Neuron (in vitro differentiated cells): ENCODE data around the gene SPIB.
A peak's percentile ranks its signal among the peaks of the same experiment; 100 is the strongest.
"Not testable (repeated sequence)": the region's sequence is repeated elsewhere in the genome, so short reads cannot be mapped to it uniquely, and the experiment has no call there.

Source experiments
- H2AFZ ChIP-seq: one replicate; pipeline ENCODE4 v1.6.1; 2013; ENCODE audit warnings: low read depth, mild to moderate bottlenecking, inconsistent platforms, low read length, moderate library complexity
- H3K27me3 ChIP-seq: one replicate; pipeline ENCODE4 v1.6.1; 2013; ENCODE audit warnings: low read length; ENCODE audit not compliant: insufficient read depth
- H3K36me3 ChIP-seq: one replicate; pipeline ENCODE4 v1.6.1; 2013; ENCODE audit warnings: low read length; ENCODE audit not compliant: insufficient read depth
- H3K4me1 ChIP-seq: one replicate; pipeline ENCODE4 v1.6.1; 2013; ENCODE audit warnings: low read length; ENCODE audit not compliant: insufficient read depth
- H3K4me3 ChIP-seq: 2 replicates; pipeline ENCODE4 v1.5.1; 2013; ENCODE audit warnings: mild to moderate bottlenecking, low read length, moderate library complexity
- H3K9me3 ChIP-seq: one replicate; pipeline ENCODE4 v1.6.1; 2013; ENCODE audit warnings: low read length

Gene SPIB

DNA sequence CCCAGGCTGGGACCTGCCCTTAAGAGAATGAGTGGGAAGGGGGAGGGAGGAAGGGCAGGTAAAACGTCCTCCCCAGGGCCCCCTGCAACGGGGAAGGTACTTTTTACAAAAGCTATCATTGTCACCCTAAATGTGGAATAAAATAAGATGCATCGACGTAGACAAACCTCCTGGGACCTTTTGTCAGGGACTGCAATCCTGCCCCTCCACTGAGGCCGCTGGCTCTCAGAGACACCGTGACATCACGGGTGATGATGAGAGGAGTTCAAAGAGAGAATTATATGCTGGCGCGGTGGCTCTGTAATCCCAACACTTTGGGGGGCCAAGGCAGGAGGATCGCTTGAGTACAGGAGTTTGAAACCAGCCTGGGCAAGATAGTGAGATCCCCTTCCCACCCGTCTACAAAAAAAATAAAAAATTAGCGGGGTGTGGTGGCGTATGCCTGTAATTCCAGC, 12.2 kb downstream of the SPIB start:
- Histone ChIP-seq H2AFZ (peak overlapping the region; percentile 55), H3K36me3 (no peaks in the 10 kb centered on the region), H3K4me1 (peaks cover 9% of the 10 kb centered on the region), H3K27me3 (peaks cover 29% of the 10 kb centered on the region), H3K4me3 (peak overlapping the region; percentile 53), H3K9me3 (no peaks in the 10 kb centered on the region)

DNA sequence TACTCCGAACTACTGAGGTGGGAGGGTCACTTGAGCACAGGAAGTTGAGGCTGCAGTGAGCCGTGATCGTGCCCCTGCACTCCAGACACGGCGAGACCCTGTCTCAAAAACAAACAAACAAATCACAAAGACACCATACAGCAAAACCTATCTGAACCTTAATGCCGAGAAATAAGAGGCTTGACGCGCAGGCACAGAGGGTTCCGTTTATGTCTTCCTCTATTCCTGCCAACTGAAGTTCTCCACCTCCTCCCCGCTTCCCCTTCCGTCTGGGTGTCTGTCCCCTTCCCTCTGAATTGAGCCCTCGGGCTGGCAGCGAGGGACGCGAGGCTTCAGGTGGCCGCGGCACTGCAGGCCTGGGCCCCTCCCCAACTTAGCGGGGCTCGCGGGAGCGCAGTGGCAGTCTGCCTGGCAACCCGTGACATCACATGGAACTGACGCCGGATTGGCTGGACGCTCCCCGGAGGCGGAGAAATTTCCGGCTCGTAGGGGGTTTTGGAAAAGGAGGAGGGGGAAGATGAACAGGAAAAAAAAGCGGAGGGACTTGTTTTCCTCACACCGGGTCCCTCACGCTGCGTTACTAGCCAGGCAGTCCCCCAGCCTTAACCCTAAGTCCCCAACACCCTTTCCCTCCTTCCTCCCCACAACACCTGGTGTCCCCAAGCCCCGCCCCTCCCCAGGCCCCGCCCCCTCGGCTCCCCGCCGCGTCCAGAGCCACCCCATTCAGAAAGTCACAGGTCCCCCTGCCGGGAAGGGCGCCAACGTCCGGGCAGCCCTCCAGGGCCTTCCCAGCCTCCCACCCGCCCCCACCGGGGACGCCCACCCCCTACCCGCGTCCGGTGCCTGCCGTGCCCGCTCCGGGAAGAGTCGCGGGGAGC, 12.8 kb downstream of the SPIB start:
- peaks cover 31% of the 10 kb centered on the region for H3K27me3 ChIP-seq

DNA sequence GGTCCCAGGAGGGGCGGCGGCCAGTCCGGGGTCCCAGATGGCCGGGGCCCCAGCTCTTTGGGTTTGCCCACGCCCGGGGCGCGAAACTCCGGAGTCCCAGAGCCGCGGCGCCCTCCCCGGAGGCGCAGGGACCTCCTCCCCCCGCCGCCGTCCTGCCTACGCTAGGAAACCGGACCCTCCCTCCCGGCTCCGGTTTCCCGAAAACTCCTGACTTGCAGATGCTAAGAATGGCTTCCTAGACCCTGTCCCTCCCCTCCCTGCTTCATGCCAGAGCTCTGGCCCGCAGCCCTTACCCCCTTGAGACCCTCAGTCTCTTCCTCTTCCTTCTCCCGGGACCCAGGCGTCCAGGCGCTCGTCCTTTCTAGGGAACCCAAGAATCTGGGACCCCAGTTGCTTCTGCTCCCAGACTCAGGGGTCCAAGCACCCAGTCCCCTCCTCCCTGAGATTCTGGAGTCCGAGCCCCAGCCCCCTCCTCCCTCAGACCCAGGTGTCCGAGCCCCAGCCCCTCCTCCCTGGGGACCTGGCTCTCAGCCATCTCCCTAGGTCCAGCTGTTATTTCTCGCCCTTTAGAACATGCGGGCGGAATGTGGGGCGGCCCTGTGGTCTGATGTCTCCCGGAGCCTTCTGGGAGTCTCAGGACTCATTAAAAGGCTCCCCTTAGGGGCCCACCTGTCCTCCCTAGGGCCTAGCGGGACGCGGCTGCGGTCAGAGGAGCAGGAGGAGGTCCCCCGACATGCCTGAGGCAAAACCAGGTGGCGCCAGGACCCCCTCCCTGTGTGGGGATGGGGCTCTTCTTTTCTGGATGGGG, 13.7 kb downstream of the SPIB start, which contains the start of gene MYBPC2:
MYBPC2 (plus strand) TSS at position 672 of the 808 bp plus-strand sequence; CDS start at position 734, 62 bp downstream.
- peaks cover 9% of the 10 kb centered on the region for H3K4me1 ChIP-seq
- no peaks in the 10 kb centered on the region for H3K36me3 ChIP-seq
- no peaks in the 10 kb centered on the region for H3K9me3 ChIP-seq
- H2AFZ ChIP-seq = peak within 1 kb of the TSS; percentile 55
- peaks cover 35% of the 10 kb centered on the region for H3K27me3 ChIP-seq
- peak within 1 kb of the TSS; percentile 53 for H3K4me3 ChIP-seq

More for the DNA sequence above, 12.8 kb downstream of the SPIB start:
- peak overlapping the region; percentile 53 for H3K4me3 ChIP-seq
- peak overlapping the region; percentile 55 for H2AFZ ChIP-seq
- peaks cover 9% of the 10 kb centered on the region for H3K4me1 ChIP-seq
- no peaks in the 10 kb centered on the region for H3K36me3 ChIP-seq
- H3K9me3 ChIP-seq = no peaks in the 10 kb centered on the region

DNA sequence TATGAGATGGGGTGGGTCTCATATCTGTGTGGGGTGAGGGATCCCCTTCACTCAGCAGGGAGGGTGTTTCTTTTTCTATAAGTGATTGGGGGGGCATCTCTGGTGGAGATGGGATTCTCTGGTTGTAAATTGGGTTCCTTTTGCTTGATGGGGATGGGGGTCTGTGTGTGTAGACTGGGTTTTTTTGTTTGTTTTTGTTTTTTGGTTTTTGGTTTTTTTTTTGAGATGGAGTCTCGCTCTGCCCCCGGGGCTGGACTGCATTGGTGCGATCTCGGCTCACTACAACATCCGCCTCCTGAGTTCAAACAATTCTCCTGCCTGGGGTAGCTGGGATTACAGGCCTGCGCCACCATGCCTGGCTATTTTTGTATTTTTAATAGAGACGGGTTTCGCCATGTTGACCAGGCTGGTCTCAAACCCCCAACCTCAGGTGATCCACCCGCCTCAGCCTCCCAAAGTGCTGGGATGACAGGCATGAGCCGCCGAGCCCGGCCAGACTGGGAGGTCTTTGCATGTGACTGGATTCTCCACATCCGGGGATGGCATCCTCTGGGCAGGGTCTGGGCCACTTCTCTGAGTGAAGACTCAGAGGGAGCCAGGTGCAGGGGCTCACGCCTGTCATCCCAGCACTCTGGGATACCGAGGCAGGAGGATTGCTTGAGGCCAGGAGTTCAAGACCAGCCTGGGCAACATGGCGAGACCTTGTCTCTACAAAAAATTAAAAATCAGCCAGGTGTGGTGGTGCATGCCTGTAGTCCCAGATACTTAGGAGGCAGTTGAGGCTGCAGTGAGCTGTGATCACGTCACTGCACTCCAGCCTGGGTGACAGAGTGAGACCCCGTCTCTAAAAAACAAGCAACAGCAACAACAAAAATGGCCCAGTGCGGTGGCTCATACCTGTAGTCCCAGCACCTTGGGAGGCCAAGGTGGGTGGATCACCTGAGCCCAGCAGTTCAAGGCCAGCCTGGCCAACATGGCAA, 14.8 kb downstream of the SPIB start:
- Histone ChIP-seq H2AFZ (no peak overlapping the region), H3K9me3 (no peaks in the 10 kb centered on the region), H3K27me3 (peaks cover 33% of the 10 kb centered on the region), H3K4me1 (peaks cover 9% of the 10 kb centered on the region), H3K4me3 (no peak overlapping the region), H3K36me3 (no peaks in the 10 kb centered on the region)

DNA sequence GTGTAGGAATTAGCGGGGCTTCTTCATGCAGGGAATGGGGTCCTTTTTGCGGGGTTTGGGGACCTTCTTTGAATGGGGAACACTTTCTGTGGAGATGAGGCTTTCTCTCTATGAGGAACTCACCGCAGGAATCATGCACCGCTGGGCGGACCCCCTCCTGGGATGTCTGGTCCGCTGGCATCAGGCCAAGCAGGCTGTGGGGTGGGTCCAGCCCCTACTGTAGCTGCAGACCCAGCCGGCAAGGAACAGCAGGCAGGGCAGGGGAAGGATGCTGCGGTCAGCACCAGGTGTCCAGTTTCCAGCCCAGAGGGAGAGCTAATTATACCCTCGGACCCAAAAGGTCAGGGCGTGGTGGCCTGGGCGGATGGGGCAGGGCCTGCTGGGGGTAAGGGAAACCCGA, 15.8 kb downstream of the SPIB start:
- Histone ChIP-seq H3K27me3 (peaks cover 25% of the 10 kb centered on the region), H3K36me3 (no peaks in the 10 kb centered on the region), H3K4me1 (peaks cover 9% of the 10 kb centered on the region), H3K4me3 (no peak overlapping the region), H2AFZ (no peak overlapping the region), H3K9me3 (peaks cover 2% of the 10 kb centered on the region)

DNA sequence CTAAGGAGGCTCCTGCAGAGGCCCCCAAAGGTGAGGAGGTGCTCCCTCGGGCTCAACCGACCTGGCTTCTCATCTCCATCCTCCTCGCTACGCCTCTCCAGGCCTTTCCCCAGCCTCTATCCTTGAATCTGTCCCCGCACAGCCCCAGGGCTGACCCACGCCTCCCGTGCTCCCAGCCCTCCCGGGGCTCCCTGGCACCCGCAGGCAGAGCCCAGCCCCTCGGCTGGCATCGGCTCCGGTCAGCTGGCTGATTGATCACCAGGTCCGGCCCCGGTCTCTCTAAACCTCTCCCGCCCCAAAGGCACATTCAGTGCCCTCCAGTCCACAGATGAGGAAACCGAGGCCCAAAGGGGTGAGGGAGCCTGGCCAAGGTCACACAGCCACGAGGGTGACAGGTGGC, 16.5 kb downstream of the SPIB start:
- Histone ChIP-seq H3K9me3 (peaks cover 2% of the 10 kb centered on the region), H3K4me3 (no peak overlapping the region), H3K36me3 (no peaks in the 10 kb centered on the region), H2AFZ (no peak overlapping the region), H3K4me1 (peaks cover 9% of the 10 kb centered on the region), H3K27me3 (peaks cover 21% of the 10 kb centered on the region)

DNA sequence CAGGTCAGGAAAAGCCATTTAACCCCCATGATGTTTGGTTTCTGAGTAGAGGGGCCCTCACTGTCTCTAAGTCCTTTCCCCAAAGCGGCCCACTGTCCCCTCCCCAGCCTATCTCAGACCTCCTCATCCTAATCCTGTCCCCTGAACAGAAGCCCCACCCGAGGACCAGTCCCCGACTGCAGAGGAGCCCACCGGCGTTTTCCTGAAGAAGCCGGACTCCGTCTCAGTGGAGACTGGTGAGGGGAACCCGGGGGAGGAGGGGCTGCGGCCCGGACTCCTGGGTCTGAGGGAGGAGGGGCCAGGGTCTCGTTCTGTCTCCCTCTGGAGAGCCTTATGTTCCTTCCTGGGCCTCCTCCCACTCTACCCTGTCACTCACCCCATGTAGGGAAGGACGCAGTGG, 16.9 kb downstream of the SPIB start:
- no peak overlapping the region for H3K4me3 ChIP-seq
- H3K27me3 ChIP-seq = peaks cover 20% of the 10 kb centered on the region
- H3K9me3 ChIP-seq = peaks cover 2% of the 10 kb centered on the region
- no peaks in the 10 kb centered on the region for H3K36me3 ChIP-seq
- H2AFZ ChIP-seq = no peak overlapping the region
- peaks cover 10% of the 10 kb centered on the region for H3K4me1 ChIP-seq

DNA sequence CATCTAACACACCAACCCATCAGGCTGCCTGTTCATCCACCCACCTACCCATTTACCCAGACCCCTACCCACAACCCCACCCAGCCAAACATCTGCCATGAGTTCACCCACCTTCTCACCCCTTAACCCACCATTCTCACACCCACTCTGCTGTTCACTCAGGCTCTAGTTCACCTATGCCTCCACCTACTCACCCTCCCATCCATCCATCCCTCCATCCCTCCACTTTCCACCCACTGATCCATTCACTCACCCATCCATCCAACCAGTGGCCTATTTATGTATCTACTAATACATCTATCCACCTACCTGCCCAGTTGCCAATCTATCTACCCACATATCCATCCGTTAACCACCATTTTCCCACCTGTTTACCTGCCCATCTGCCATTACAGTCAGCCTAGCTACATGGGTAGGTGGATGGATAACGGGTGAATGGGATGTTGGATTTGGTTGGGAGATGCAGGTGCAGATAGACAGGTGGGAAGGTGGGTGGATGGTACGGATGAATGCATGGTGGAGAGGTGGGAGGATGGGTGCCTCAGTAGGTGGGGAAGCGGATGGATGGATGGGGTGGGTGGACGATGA, 19.2 kb downstream of the SPIB start:
- H3K4me1 ChIP-seq = peaks cover 3% of the 10 kb centered on the region
- H3K27me3 ChIP-seq = peaks cover 9% of the 10 kb centered on the region
- no peak overlapping the region for H2AFZ ChIP-seq
- H3K9me3 ChIP-seq = peaks cover 2% of the 10 kb centered on the region
- no peak overlapping the region for H3K4me3 ChIP-seq
- H3K36me3 ChIP-seq = no peaks in the 10 kb centered on the region

DNA sequence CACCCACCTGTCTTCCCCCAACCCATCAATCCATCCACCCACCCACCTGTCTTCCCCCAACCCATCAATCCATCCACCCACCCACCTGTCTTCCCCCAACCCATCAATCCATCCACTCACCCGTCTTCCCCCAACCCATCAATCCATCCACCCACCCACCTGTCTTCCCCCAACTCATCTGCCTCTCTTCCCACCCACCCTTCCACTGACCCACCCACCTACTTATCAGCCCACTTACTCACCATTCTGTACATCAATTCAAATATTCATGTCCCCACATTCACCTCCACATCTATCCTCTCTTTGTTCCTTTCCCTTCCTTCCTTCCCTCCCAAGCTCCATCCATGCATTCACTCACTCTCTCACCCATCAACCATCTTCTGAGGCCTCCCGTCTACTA, 20.4 kb downstream of the SPIB start:
- not testable (repeated sequence) for H2AFZ ChIP-seq, H3K9me3 ChIP-seq, H3K4me1 ChIP-seq, H3K4me3 ChIP-seq, H3K27me3 ChIP-seq, H3K36me3 ChIP-seq

DNA sequence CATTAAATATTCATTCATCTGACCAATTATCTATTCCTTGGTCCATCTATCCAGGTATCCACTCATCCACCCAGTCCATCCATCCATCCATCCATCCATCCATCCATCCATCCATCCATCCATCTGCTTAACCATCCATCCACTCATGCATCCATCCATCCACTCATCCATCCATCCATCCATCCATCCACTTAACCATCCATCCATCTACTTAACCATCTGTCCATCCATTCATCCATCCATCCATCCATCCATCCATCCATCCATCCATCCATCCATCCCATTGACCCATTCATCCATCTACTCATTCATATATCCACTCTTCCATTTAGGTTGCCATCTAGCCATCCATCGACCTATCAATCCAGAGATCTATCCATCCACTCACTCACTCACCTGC, 25.3 kb downstream of the SPIB start:
- no peak overlapping the region for H3K4me3 ChIP-seq
- no peaks in the 10 kb centered on the region for H3K36me3 ChIP-seq
- no peak overlapping the region for H2AFZ ChIP-seq
- H3K27me3 ChIP-seq = peaks cover 3% of the 10 kb centered on the region
- H3K9me3 ChIP-seq = peaks cover 1% of the 10 kb centered on the region
- peaks cover 3% of the 10 kb centered on the region for H3K4me1 ChIP-seq

DNA sequence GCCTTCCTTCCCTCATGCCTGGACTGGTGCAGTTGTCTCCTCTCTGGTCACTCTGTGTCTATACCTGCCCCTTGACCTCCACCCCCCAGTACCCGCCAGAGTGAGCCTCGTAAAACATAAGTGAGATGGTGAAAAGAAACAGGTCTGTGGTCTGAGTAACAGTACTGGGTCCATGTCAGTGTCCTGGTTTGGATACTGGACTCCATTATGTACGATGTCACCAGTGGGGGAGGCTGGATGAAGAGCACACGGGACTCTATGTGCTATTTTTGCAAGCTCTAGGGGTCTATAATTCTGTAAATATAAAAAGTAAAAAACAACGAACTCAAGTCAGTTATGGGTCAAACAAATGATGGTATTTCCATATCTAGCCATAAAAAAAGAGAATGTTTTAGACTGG, 28.3 kb downstream of the SPIB start:
- H3K27me3 ChIP-seq = peaks cover 3% of the 10 kb centered on the region
- H3K9me3 ChIP-seq = peaks cover 1% of the 10 kb centered on the region
- no peaks in the 10 kb centered on the region for H3K36me3 ChIP-seq
- no peak overlapping the region for H3K4me3 ChIP-seq
- H2AFZ ChIP-seq = no peak overlapping the region
- H3K4me1 ChIP-seq = no peaks in the 10 kb centered on the region

DNA sequence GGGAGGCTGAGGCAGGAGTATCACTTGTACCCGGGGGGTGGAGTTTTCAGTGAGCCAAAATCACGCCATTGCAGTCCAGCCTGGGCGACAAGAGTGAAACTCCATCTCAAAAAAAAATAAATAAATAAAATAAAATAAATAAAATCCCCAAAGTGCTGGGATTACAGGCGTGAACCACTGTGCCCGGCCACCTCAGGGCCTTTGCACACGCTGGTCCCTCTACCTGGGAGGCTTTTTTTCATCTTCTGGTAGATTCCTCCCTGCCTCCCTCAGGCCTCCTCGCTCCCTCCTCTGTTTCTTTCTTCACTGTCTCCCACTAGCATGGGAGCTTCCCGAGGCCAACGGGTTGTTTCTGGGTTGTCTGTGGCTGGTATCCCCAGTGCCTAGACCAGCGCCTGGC, 29.0 kb downstream of the SPIB start:
- Histone ChIP-seq H3K9me3 (peaks cover 1% of the 10 kb centered on the region), H3K27me3 (peaks cover 3% of the 10 kb centered on the region), H2AFZ (no peak overlapping the region), H3K36me3 (no peaks in the 10 kb centered on the region), H3K4me3 (no peak overlapping the region), H3K4me1 (no peaks in the 10 kb centered on the region)
